Measurements from ENCODE around the gene SYCE3. TPM values are rescaled to one million over a fixed set of nuclear protein-coding genes. Genes with fewer than 3 reads are reported as not detected.

SYCE3 gene
- total and polyA plus RNA-seq, 2 donors (not counting 3 experiments of a cell fraction or from before 2014, with no cell fraction given): not detected

DNA sequence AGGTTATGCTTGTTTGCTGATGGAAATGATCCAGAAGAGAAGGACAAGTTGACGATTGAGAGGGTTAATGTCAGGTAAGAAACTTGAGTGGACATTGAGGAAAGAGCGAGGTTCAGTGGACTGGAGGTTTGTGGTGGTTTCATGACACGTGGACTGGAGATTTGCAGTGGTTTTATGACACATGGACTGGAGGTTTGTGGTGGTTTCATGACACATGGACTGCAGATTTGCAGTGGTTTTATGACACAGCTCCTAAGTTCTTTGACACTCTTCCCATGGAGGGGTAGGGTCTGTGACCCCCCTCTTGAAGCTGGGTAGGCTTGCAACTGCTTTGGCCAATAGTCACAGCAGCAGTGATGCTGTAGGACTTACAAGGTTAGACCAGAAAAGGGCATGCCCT lies 32.5 kb upstream of the SYCE3 start:
- Histone ChIP-seq H3K27me3 (ENCODE audit: control insufficient read depth in 2 of 2, insufficient read depth in 2 of 2, low read length in 2 of 2) (peaks cover 7 to 15% of the 10 kb centered on the region in 2 experiments), H3K4me3 (replicated peaks in 1 of 3; ENCODE audit: insufficient read depth in 1 of 3, low read depth in 1 of 3, low read length in 3 of 3) (no peak overlapping the region), H3K9ac (replicated peaks; ENCODE audit: extremely low read depth, insufficient read depth, low read length) (no peak overlapping the region), H3K9me3 (replicated peaks; ENCODE audit: control insufficient read depth, insufficient read depth, low read length) (no peaks in the 10 kb centered on the region), H3K4me2 (ENCODE audit: insufficient read depth, low read length) (no peak overlapping the region), H3K79me2 (ENCODE audit: control insufficient read depth, insufficient read depth, low read length) (no peaks in the 10 kb centered on the region), H4K20me1 (replicated peaks; ENCODE audit: control insufficient read depth, extremely low read depth, insufficient read depth, low read length) (no peaks in the 10 kb centered on the region), H2AFZ (ENCODE audit: low read depth, low read length) (no peak overlapping the region), H3K36me3 (ENCODE audit: control insufficient read depth in 2 of 2, extremely low read depth in 1 of 2, insufficient read depth in 2 of 2, low read length in 2 of 2) (no peaks in the 10 kb centered on the region), H3K4me1 (ENCODE audit: control insufficient read depth, extremely low read depth, insufficient read depth, low read length) (no peaks in the 10 kb centered on the region), H3K27ac (ENCODE audit: insufficient read depth, low read depth, low read length) (no peak overlapping the region), H3K9me1 (replicated peaks; ENCODE audit: control insufficient read depth, extremely low read depth, insufficient read depth, low read length) (no peaks in the 10 kb centered on the region)
- TF ChIP-seq MAX (IDR thresholded peaks at IDR 0.05; ENCODE audit: insufficient read depth, insufficient read length) (no peak), GATA2 (IDR thresholded peaks at IDR 0.05; ENCODE audit: insufficient read depth, insufficient read length, low read depth, low read length) (no peak), JUN (IDR thresholded peaks at IDR 0.05; ENCODE audit: borderline replicate concordance, insufficient read depth, insufficient read length, low read depth) (no peak), POLR2AphosphoS5 (IDR thresholded peaks at IDR 0.05; ENCODE audit: insufficient read depth, low read depth, low read length) (no peak), FOS (IDR thresholded peaks at IDR 0.05; ENCODE audit: borderline replicate concordance, insufficient read depth, low read length) (no peak), MYC (IDR thresholded peaks at IDR 0.05; ENCODE audit: low read depth, low read length) (no peak), POLR2A (IDR thresholded peaks at IDR 0.05; ENCODE audit: low read depth, low read length) (no peak), EZH2 (IDR thresholded peaks at IDR 0.05; ENCODE audit: borderline replicate concordance, low read depth, low read length, severe bottlenecking) (no peak)
- TF ChIP-seq, protein P1, sequence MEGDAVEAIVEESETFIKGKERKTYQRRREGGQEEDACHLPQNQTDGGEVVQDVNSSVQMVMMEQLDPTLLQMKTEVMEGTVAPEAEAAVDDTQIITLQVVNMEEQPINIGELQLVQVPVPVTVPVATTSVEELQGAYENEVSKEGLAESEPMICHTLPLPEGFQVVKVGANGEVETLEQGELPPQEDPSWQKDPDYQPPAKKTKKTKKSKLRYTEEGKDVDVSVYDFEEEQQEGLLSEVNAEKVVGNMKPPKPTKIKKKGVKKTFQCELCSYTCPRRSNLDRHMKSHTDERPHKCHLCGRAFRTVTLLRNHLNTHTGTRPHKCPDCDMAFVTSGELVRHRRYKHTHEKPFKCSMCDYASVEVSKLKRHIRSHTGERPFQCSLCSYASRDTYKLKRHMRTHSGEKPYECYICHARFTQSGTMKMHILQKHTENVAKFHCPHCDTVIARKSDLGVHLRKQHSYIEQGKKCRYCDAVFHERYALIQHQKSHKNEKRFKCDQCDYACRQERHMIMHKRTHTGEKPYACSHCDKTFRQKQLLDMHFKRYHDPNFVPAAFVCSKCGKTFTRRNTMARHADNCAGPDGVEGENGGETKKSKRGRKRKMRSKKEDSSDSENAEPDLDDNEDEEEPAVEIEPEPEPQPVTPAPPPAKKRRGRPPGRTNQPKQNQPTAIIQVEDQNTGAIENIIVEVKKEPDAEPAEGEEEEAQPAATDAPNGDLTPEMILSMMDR (IDR thresholded peaks at IDR 0.05; ENCODE audit: extremely low read depth in 1 of 2, insufficient read depth in 1 of 2, low read depth in 1 of 2, low read length in 2 of 2): no peak
- ChIA-PET POLR2A (no interaction called here), CTCF (no interaction called here)
- DNase-seq (ENCODE audit: low read depth, low spot score) (no peak), FAIRE-seq (no peak)
- intact Hi-C loops (cut with micrococcal nuclease) (no loop called here), dilution Hi-C loops (cut with MboI; ENCODE audit: extremely low pct_ligation_motif_present, low sequenced_read_pairs) (no loop called here)
- BruUV-seq (replicated peaks): no TSS peak
